GM19035 (cell line): Measurements from ENCODE around the gene OR2T10.
A peak's percentile ranks its signal among the peaks of the same experiment; 100 is the strongest.
"Not testable (repeated sequence)": the region's sequence is repeated elsewhere in the genome, so short reads cannot be mapped to it uniquely, and the experiment has no call there.

Experiments
- ATAC-seq: cut with Tn5 transposase; IDR thresholded peaks from one replicate; pipeline ENCODE4 v1.9.1; 2021; ENCODE audit not compliant: unreplicated experiment

OR2T10 gene, protein sequence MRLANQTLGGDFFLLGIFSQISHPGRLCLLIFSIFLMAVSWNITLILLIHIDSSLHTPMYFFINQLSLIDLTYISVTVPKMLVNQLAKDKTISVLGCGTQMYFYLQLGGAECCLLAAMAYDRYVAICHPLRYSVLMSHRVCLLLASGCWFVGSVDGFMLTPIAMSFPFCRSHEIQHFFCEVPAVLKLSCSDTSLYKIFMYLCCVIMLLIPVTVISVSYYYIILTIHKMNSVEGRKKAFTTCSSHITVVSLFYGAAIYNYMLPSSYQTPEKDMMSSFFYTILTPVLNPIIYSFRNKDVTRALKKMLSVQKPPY

GRCh38 chr1:248597589-248597988 is at the start of gene OR2T10:
Gene OR2T10, minus strand, starts transcription at chr1:248597700. Its CDS starts 3,932 bp downstream, at chr1:248593768.
- no peak for ATAC-seq

- not testable (repeated sequence) for ATAC-seq
These were observed 47.7 kb upstream of the OR2T10 start, which contains the start of gene OR2T35 for GRCh38 chr1:248645178-248645577. Gene OR2T35, minus strand, starts transcription at chr1:248645278. Its CDS starts 6,020 bp downstream, at chr1:248639258.

- peak; percentile 60 for ATAC-seq
These were observed 45.6 kb upstream of the OR2T10 start for GRCh38 chr1:248642971-248643651.

- ATAC-seq: peak; percentile 30
These were observed 44.1 kb upstream of the OR2T10 start for GRCh38 chr1:248641583-248641982.

DNA sequence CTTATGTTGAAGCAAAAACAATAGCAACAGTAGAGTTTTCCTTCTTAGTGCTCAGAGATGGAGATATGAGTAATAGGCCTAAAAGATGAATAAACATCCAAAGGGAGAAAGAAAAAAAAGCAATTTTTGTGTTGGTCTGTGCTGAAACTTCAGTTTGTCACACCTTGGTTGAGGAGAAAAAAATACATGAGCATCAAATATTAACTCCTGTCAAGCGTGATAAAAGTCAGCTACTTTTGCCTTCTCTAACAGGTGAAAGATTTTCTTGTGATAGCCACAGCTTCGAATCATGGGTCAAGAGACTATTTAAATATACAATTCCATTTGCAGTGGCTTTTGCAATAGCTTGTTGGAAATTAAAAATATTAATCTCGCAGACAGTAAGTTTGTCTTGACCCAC is 43.4 kb upstream of the OR2T10 start:
- ATAC-seq: peak; percentile 28

DNA sequence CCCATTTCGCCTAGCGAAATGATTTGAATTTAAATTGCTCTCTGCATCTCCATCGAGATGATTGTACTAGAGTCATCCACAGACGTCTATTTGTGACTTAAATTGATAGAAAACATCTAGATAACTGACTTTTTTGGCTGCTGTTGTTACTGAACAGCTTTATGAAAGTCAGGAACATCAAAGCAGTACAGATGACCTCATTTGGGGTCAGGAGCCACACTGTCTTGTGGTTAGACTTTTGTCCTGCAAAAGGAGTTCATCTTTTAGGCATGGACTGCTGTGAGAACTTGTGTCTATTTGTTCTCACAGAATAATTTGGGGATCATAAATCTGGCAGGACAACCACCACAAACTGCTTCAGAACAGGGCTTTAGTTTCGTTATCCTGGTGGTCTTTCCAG is 42.2 kb upstream of the OR2T10 start:
- ATAC-seq: peak; percentile 33

- ATAC-seq: not testable (repeated sequence)
These were observed 39.1 kb upstream of the OR2T10 start for GRCh38 chr1:248636612-248637011.

DNA sequence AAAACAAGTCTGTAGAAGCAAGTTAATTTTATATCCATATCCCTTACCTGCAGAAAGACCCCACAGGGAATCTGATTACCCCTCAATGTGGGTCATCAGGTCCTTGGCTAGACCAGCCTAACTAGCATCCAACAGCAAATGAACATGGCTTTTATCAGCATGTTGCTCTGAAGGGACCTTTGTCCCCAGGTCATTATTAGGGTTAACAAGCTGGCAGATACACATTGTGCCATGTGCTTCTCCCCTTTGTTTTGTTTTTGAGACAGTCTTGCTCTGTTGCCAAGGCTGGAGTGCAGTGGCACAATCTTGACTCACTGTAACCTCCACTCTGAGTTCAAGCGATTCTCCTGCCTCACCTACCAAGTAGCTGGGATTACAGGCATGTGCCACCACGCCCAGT is 37.5 kb upstream of the OR2T10 start, which contains the start of gene OR2T11:
Gene OR2T11 (minus strand): TSS at position 101 of the 400 bp plus-strand sequence. CDS start 7,963 bp downstream, outside the sequence.
- not testable (repeated sequence) for ATAC-seq

DNA sequence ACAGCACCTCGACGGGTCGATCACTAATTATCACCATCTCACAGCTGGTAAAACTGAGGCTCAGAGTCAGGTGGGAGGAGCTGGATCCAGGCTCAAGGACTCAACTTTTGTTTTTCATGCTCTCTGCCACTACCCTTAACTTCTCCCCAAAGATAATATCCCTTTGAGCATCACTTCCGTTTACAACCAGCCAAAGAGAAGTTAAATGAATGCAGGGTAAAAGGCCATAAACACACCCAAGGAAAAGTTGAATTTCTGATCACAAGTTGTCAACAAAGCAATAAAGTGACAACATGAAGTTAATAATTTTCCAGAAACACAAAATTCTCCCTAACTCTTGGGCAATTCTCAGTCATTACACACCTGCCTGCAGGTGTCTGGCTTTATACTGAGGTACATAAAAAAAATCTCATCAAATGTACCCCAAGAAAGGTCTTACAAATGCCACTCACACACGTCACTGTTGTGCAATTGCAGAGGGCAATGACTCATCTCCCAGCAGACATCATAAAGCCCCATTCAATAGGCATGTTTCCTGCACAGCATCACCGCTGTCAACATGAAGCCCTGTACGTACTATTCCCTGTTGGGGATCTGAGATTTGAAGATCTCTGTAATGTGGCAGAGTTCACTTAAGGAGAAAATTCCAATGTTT is 34.0 kb upstream of the OR2T10 start:
- ATAC-seq: no peak

DNA sequence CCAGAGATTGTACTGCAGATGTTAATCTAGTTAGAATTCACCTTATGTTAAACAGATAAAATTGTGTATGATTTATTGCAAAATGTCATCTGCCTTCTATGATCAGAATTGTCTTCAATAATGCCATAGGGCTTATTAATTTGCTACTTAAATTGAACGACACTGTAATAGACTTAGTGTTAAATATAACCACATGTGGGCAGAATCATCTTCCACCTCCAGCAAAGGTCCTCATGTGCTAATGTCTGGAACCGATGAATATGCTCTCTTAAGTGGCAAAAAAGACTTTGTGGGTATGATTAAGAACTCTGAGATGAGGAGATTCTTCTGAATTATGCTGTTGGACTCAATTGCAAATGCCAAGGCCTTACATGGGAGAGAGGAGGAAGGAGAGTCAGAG is 33.1 kb upstream of the OR2T10 start:
- ATAC-seq: no peak

GRCh38 chr1:248627971-248628844 is 30.7 kb upstream of the OR2T10 start:
- ATAC-seq: peak; percentile 96

- no peak for ATAC-seq
These were observed 28.5 kb upstream of the OR2T10 start for GRCh38 chr1:248625971-248626370.

DNA sequence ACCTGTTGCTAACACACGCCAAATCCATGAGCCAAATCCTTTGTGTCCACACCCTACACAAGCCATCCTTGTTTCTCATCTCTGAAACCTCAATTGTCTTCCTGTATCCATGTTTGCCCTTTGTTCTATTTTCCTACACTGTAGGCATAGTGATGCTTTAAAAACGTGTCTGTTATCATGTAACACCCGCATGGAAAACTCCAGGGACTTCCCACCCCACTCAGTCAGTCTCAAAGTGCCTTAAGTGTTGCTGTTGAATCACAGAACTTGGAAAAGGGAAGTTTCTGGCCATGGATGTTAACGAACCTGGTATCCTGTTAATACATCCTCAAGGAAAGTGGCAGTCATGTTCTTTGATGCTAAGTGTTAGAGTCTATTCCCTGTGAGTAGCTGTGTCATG is 27.7 kb upstream of the OR2T10 start:
- ATAC-seq: no peak

- peak; percentile 90 for ATAC-seq
These were observed 25.1 kb upstream of the OR2T10 start for GRCh38 chr1:248622570-248623001.

DNA sequence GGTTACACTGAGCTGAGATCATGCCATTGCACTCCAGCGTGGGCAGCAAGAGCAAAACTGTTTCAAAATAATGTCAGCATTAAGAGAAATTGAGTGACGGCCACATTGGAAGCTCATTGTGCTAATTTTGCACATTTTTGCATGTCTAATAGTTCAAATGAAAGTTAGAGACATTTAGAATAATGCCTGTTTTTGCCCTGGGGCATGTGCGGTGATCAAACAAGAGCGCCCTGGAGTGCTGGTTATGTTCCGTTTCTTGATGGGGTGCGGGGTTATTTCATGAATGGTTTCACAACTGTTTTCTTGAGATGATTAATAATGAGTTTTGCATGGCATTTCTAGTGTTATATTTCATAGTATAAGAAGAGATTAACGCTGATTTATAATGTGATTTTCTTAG is 24.3 kb upstream of the OR2T10 start:
- no peak for ATAC-seq

- no peak for ATAC-seq
These were observed 21.4 kb upstream of the OR2T10 start for GRCh38 chr1:248618878-248619277.

GRCh38 chr1:248618119-248618518 is 20.6 kb upstream of the OR2T10 start:
- no peak for ATAC-seq

DNA sequence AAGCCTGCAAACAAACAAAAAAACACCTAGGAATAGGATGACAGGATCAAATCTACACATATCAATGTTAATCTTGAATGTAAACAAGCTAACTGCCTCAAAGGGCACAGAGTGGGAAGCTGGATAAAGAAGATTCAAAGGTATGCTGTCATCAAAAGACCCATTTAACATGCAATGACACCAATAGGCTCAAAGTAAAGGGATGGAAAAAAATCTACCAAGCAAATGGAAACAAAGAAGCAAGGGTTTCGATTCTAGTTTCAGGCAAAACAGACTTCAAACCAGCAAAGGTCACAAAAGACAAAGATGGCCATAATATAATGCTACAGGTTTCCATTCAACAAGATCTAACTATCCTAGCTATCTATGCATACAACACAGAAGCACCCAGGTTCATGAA is 16.2 kb upstream of the OR2T10 start:
- ATAC-seq: no peak

DNA sequence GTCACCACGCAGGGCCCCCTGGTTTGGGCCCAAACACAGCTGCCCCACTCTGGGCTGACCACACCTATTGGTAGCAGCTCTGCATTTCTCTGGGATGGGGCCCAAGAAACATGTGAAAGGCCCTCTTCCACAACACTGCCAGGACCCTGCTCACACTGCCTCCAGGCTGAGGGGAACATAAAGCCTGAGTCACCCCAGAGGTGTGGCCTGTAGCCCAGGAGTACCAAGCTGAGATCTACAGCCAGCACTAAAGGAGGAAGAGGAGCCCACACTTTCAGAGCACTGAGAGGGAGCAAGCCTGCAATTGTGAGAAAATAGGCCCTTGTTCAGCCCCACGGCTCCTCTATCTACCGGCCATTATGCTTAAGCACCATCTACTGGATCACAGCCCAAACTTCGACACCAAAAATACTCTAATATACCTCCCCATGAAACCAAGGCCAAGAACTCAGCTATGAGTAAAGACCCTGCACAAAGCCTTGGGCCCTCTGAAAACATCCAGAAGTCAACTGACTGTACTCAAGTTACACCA is 14.4 kb upstream of the OR2T10 start:
- no peak for ATAC-seq

- no peak for ATAC-seq
These were observed 12.8 kb upstream of the OR2T10 start for GRCh38 chr1:248610301-248610700.
